ENCODE data around the gene ST6GAL1.
"Not testable (repeated sequence)": the region's sequence is repeated elsewhere in the genome, so short reads cannot be mapped to it uniquely, and the experiment has no call there.

Gene ST6GAL1

GRCh38 chr3:186930143-186930640, at the start of gene ST6GAL1:
Gene ST6GAL1 (plus strand): TSS chr3:186930526. CDS start chr3:187042704, 112,178 bp downstream.
- peaks cover 16% of the 10 kb centered on the region for H3K36me3 Mint-ChIP-seq
- peaks cover 40% of the 10 kb centered on the region for H3K4me1 Mint-ChIP-seq
- no peaks in the 10 kb centered on the region for H3K9me3 Mint-ChIP-seq
- H3K27me3 Mint-ChIP-seq, result no peaks in the 10 kb centered on the region
- peak within 1 kb of the TSS; percentile 97 for H3K4me3 Mint-ChIP-seq
- ATAC-seq (ENCODE audit: low read depth) (peak; percentile 67), DNase-seq (ENCODE audit: low spot score in 2 of 2) (peak; percentile 52 to 73)
- peak within 1 kb of the TSS; percentile 92 for H3K27ac Mint-ChIP-seq

- ATAC-seq (ENCODE audit: low read depth), result no peak
- DNase-seq (ENCODE audit: low spot score in 2 of 2), result no peak
- Mint-ChIP-seq H3K27me3 (no peaks in the 10 kb centered on the region), H3K4me1 (peaks cover 7% of the 10 kb centered on the region), H3K27ac (no peak overlapping the region), H3K36me3 (no peaks in the 10 kb centered on the region), H3K4me3 (no peak overlapping the region), H3K9me3 (no peaks in the 10 kb centered on the region)
These were observed 48.2 kb upstream of the ST6GAL1 start for GRCh38 chr3:186882150-186882524.

GRCh38 chr3:186882881-186883685, 47.2 kb upstream of the ST6GAL1 start:
- H3K27ac Mint-ChIP-seq, result no peak overlapping the region

GRCh38 chr3:186883686-186884058, 46.7 kb upstream of the ST6GAL1 start:
- no peak for ATAC-seq (ENCODE audit: low read depth)

More at GRCh38 chr3:186882881-186883685, 47.2 kb upstream of the ST6GAL1 start:
- ATAC-seq (ENCODE audit: low read depth) (no peak), DNase-seq (ENCODE audit: low spot score in 2 of 2) (no peak)
- no peaks in the 10 kb centered on the region for H3K36me3 Mint-ChIP-seq
- no peaks in the 10 kb centered on the region for H3K27me3 Mint-ChIP-seq
- peaks cover 7% of the 10 kb centered on the region for H3K4me1 Mint-ChIP-seq
- H3K4me3 Mint-ChIP-seq, result no peak overlapping the region
- no peaks in the 10 kb centered on the region for H3K9me3 Mint-ChIP-seq

GRCh38 chr3:186884868-186885267, 45.5 kb upstream of the ST6GAL1 start:
- H3K27me3 Mint-ChIP-seq; H3K36me3 Mint-ChIP-seq; ATAC-seq (ENCODE audit: low read depth); DNase-seq (ENCODE audit: low spot score in 2 of 2); H3K9me3 Mint-ChIP-seq; H3K27ac Mint-ChIP-seq; H3K4me3 Mint-ChIP-seq: not testable (repeated sequence)
- H3K4me1 Mint-ChIP-seq, result peaks cover 17% of the 10 kb centered on the region

More at GRCh38 chr3:186883686-186884058, 46.7 kb upstream of the ST6GAL1 start:
- H3K4me3 Mint-ChIP-seq, result no peak overlapping the region
- DNase-seq (ENCODE audit: low spot score in 2 of 2), result no peak
- peaks cover 11% of the 10 kb centered on the region for H3K4me1 Mint-ChIP-seq
- H3K27me3 Mint-ChIP-seq, result no peaks in the 10 kb centered on the region
- H3K27ac Mint-ChIP-seq, result no peak overlapping the region
- no peaks in the 10 kb centered on the region for H3K36me3 Mint-ChIP-seq
- no peaks in the 10 kb centered on the region for H3K9me3 Mint-ChIP-seq

- Mint-ChIP-seq H3K4me3 (no peak overlapping the region), H3K4me1 (peaks cover 14% of the 10 kb centered on the region), H3K27ac (no peak overlapping the region), H3K36me3 (no peaks in the 10 kb centered on the region), H3K9me3 (no peaks in the 10 kb centered on the region), H3K27me3 (no peaks in the 10 kb centered on the region)
- DNase-seq (ENCODE audit: low spot score in 2 of 2), result no peak
- no peak for ATAC-seq (ENCODE audit: low read depth)
These were observed 43.9 kb upstream of the ST6GAL1 start for GRCh38 chr3:186886202-186886981.

- not testable (repeated sequence) for H3K27ac Mint-ChIP-seq; DNase-seq (ENCODE audit: low spot score in 2 of 2); ATAC-seq (ENCODE audit: low read depth); H3K9me3 Mint-ChIP-seq; H3K4me3 Mint-ChIP-seq; H3K27me3 Mint-ChIP-seq; H3K36me3 Mint-ChIP-seq
- H3K4me1 Mint-ChIP-seq, result peaks cover 11% of the 10 kb centered on the region
These were observed 42.8 kb upstream of the ST6GAL1 start for GRCh38 chr3:186887507-186887938.

GRCh38 chr3:186888569-186888968, 41.8 kb upstream of the ST6GAL1 start:
- no peak overlapping the region for H3K4me3 Mint-ChIP-seq
- DNase-seq (ENCODE audit: low spot score in 2 of 2), result no peak
- peaks cover 11% of the 10 kb centered on the region for H3K4me1 Mint-ChIP-seq
- H3K36me3 Mint-ChIP-seq, result no peaks in the 10 kb centered on the region
- H3K27ac Mint-ChIP-seq, result no peak overlapping the region
- no peak for ATAC-seq (ENCODE audit: low read depth)
- H3K9me3 Mint-ChIP-seq, result no peaks in the 10 kb centered on the region
- no peaks in the 10 kb centered on the region for H3K27me3 Mint-ChIP-seq

- H3K4me3 Mint-ChIP-seq; DNase-seq (ENCODE audit: low spot score in 2 of 2); H3K36me3 Mint-ChIP-seq; H3K9me3 Mint-ChIP-seq; H3K27me3 Mint-ChIP-seq; H3K27ac Mint-ChIP-seq; ATAC-seq (ENCODE audit: low read depth): not testable (repeated sequence)
- H3K4me1 Mint-ChIP-seq, result peaks cover 11% of the 10 kb centered on the region
These were observed 40.6 kb upstream of the ST6GAL1 start for GRCh38 chr3:186889698-186890097.

GRCh38 chr3:186890911-186891310, 39.4 kb upstream of the ST6GAL1 start:
- Mint-ChIP-seq H3K4me3 (no peak overlapping the region), H3K27me3 (no peaks in the 10 kb centered on the region), H3K9me3 (no peaks in the 10 kb centered on the region), H3K27ac (no peak overlapping the region), H3K4me1 (peaks cover 11% of the 10 kb centered on the region), H3K36me3 (no peaks in the 10 kb centered on the region)
- DNase-seq (ENCODE audit: low spot score in 2 of 2), result no peak
- no peak for ATAC-seq (ENCODE audit: low read depth)

- not testable (repeated sequence) for H3K9me3 Mint-ChIP-seq; H3K27ac Mint-ChIP-seq; H3K4me3 Mint-ChIP-seq; H3K27me3 Mint-ChIP-seq; H3K36me3 Mint-ChIP-seq; ATAC-seq (ENCODE audit: low read depth); DNase-seq (ENCODE audit: low spot score in 2 of 2)
- peaks cover 11% of the 10 kb centered on the region for H3K4me1 Mint-ChIP-seq
These were observed 37.3 kb upstream of the ST6GAL1 start for GRCh38 chr3:186893071-186893470.

- DNase-seq (ENCODE audit: low spot score in 2 of 2), result no peak
- no peak overlapping the region for H3K27ac Mint-ChIP-seq
- H3K27me3 Mint-ChIP-seq, result no peaks in the 10 kb centered on the region
- peaks cover 3% of the 10 kb centered on the region for H3K4me1 Mint-ChIP-seq
- no peak overlapping the region for H3K4me3 Mint-ChIP-seq
- H3K36me3 Mint-ChIP-seq, result no peaks in the 10 kb centered on the region
- ATAC-seq (ENCODE audit: low read depth), result no peak
- H3K9me3 Mint-ChIP-seq, result no peaks in the 10 kb centered on the region
These were observed 34.9 kb upstream of the ST6GAL1 start for GRCh38 chr3:186895406-186895805.

GRCh38 chr3:186896006-186896405, 34.3 kb upstream of the ST6GAL1 start:
- DNase-seq (ENCODE audit: low spot score in 2 of 2), result no peak
- ATAC-seq (ENCODE audit: low read depth), result no peak
- H3K27me3 Mint-ChIP-seq, result no peaks in the 10 kb centered on the region
- peaks cover 6% of the 10 kb centered on the region for H3K4me1 Mint-ChIP-seq
- no peaks in the 10 kb centered on the region for H3K36me3 Mint-ChIP-seq
- no peak overlapping the region for H3K4me3 Mint-ChIP-seq
- no peak overlapping the region for H3K27ac Mint-ChIP-seq
- H3K9me3 Mint-ChIP-seq, result no peaks in the 10 kb centered on the region

GRCh38 chr3:186896875-186897274, 33.5 kb upstream of the ST6GAL1 start:
- no peak for DNase-seq (ENCODE audit: low spot score in 2 of 2)
- no peaks in the 10 kb centered on the region for H3K36me3 Mint-ChIP-seq
- no peaks in the 10 kb centered on the region for H3K27me3 Mint-ChIP-seq
- H3K9me3 Mint-ChIP-seq, result no peaks in the 10 kb centered on the region
- no peak for ATAC-seq (ENCODE audit: low read depth)
- H3K27ac Mint-ChIP-seq, result no peak overlapping the region
- no peak overlapping the region for H3K4me3 Mint-ChIP-seq
- H3K4me1 Mint-ChIP-seq, result peaks cover 9% of the 10 kb centered on the region

Data from memory B cell (primary cell).